GM19099 (cell line): ENCODE data around the gene ITGA6.

Experiments
- POLR2A ChIP-seq: IDR thresholded peaks from 3 replicates; pipeline ENCODE4 v1.6.1; 2011; ENCODE audit warnings: low read depth; ENCODE audit not compliant: insufficient read length; ENCODE audit errors: extremely low read depth

Gene ITGA6

DNA sequence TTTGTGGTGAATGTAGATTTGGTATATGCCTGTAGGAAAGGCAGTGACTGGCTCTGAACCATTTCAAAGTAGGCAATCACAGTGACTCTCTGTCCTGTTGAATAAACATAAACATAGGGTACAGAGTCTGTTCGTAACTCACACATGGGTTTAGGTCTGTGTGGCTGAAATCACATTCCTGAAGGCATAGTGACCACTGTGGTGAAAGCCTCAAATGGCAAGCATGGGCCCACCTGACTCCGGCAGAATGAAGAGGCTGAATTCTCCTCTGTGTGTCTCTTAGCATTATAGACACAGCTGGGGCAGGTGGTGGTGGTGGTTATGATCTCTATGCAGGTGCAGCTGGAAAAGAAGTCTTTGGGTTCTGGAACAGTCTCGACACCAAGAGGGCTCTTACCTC, 61.2 kb downstream of the ITGA6 start:
- no peak for TF ChIP-seq POLR2A

DNA sequence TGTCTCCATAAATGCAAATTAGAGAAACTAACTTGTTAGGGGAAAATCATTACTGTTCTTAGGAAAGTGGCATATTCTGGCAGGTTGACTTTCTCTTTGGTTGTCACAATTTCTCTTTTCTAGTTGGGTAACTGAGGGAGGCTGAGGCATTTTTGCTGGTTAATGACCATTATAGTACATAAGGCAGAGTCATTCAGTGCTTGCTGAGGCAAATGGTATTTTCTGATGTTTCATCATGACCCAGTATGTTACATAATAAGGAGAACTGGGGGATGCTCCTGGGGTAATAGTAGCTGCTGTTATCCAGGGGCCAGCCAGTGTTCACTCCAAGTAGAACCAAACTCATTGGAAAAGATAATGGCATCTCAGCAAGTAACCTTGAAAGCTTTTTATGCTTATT, 62.3 kb downstream of the ITGA6 start:
- TF ChIP-seq POLR2A: no peak

DNA sequence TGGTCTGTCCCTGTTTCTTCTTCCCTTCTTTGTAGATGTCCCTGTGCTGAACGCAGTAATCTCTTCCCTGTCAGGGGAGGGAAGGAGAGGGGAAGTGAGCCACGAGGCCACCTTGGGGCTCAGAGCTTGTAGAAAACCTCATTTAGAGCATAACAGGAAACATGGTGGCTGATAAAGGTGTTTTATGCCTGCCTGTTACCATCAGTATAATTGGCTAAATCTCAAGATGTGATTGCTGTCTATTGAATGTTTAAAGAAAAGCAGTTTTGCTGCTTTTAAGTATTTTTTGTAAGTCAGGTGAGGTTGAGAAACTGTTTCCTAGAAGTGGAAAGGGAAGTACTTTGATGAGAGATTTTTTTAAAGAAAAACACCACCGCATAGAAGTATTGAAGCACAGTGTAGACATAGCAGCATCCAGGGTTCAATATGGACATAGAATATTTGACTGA, 68.8 kb downstream of the ITGA6 start:
- TF ChIP-seq POLR2A: no peak

DNA sequence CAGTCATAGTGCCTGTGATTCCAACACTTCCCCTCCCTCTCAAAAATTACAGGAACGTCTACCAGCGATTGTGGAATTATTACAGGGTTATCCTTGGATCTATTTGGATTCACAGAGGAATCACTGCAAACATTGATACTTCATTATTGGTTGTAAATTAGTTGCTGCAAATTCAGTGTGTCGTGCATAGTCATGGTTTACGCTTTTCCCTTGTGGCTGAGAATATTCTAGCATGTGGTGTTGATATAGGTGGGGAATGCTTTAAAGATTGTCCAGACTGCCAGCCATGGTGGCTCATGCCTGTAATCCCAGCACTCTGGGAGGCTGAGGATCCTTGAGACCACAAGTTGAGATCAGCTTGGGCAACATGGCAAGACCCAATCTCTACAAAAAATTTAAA, 79.8 kb downstream of the ITGA6 start:
- TF ChIP-seq POLR2A: no peak

DNA sequence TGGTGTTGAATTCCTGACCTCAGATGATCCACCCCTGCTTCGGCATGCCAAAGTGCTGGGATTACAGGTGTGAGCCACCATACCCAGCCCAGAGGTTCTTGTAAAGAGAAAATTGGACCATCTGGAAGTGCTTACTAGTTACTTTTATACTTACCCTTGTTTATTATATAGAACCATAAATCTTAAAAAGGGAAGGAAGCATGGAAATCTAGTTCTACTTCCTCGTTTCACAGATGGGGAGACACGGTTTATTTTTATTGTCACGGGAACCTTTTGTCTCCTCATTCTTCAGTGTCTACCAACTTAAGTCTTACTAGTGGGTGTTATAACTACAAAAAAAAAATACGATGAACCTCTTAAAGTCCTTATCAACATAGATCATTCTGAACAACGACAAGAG, 82.7 kb downstream of the ITGA6 start:
- no peak for TF ChIP-seq POLR2A

DNA sequence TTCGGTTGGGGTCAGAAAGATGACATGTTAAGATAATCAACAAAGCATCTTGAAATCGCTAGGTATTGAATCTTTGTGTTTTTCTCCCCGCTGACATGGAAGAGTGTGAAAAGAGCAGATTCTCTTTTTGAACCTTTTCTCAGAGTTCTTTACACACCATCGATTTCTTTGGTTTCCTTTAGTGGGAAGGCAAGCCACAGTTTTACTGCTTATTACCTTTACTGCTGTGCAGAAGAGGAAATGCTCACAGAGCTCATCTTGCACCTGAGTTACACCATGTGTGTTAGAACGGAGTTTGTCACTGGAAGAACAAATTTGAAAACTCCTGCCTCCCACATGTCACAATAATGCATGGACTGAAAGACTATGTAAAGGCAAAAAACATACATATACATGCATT, 83.2 kb downstream of the ITGA6 start:
- no peak for TF ChIP-seq POLR2A

DNA sequence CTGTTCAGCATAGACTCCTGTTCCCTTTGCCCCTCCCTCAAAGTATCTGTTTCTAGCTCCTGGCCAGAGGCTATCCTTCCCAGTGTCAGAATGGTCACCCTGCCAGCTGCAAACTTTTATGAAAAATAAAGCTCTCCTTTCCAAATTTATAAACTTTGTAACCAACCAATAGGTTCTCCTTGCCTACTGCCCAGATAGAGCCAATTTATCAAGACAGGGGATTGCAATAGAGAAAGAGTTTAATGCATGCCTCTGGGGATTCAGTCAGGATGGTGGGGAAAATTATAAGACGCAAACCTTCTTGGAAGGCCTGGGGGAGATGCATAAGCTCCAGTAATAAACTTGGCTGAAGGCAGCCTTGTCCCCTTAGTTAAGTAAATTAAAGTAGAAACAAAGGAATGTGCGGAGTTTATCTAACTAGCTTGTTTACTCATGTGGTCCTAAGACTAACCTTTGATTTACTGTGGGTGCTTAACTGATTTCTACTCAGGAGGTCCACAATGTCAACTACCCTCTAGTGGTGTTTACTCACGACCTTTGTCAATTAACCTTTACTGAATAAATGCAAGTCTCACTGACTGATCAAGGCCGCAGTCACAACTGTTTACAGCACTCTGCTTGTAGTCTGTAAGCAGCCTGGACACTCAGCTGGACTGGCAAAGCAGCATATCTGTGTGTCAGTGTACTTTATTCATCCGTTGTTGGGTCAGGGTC, 85.6 kb downstream of the ITGA6 start:
- no peak for TF ChIP-seq POLR2A

DNA sequence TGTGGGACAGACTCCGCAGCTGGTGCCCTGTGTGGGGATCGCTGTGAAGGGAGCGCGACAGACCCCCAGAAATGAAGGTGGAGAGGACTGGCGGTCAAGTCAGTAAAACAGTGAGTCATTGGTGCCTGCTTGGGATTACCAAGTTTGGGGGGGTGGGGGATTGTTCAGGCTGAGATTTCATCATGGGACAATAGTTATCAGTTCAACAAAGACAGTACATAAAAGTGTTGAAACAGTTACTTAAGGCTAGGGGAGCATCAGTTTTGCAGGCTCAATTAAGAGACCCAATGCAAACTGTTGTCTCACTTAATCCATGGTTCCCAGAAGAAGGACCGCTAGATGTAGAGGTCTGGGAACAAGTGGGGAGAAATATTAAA, 86.1 kb downstream of the ITGA6 start:
- TF ChIP-seq POLR2A: no peak

DNA sequence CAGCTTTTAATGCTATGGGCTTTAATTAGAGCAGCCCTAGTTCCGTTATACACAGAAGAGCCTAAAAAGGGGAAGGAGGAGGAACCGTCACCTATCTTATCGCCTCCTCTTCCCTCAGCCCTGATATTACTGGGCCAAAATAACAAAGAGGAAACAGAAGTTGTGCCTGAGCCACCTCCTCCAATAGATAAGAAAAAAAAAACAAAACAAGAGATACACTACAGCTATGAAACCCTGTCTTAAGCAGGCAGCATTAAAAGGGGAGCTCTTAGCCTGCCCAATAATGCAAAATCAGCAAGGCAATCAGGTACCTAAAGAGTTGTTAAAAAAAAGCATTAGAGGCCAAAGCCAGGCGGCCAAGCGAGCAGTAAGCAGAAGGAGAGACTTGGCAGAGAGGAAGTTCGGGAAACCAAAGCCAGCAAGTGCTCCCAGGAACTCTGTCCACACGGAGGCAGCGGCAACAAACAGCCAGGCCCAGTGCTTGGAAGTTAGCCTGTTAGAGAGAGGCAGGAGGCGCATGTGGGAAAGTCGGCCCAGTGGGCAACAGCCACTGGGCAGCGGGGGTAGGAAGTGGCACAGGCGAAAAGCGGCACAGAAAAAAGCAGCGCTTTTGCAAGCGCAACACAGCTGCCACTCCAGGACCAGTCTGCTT, 86.7 kb downstream of the ITGA6 start:
- TF ChIP-seq POLR2A: no peak

DNA sequence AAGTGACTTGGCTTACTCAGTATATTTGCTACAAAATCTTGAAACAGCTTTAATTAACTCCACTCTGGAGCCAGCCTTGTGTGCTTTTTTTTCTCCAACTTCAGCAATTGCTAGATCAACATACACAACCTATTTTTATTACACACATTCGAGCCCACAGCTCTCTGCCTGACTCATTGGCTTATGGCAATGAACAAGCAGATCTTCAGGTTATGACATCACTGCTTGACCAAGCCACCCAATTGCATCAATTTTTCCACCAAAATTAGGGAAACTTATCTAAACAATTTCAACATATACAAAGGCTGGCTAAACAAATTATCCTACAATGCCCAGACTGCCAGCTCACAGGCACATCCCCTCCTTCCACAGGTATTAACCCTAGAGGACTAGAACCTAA, 88.9 kb downstream of the ITGA6 start:
- TF ChIP-seq POLR2A: no peak

DNA sequence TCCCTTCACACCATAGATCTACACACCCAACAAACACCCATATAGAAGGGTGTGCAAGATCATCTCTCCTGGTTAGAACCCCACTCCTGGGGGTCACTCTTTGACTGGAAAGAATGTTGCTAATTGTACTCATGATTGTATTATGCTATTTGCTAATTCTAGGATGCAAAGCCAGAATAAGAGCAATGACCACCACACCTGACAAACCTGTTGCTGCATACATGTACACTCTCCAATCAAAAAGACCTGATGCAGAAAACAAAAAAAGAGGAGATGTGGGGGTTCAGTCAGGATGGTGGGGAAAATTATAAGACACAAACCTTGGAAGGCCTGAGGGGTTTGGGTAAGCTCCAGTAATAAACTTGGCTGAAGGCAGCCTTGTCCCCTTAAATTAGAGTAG, 91.6 kb downstream of the ITGA6 start:
- TF ChIP-seq POLR2A: no peak

DNA sequence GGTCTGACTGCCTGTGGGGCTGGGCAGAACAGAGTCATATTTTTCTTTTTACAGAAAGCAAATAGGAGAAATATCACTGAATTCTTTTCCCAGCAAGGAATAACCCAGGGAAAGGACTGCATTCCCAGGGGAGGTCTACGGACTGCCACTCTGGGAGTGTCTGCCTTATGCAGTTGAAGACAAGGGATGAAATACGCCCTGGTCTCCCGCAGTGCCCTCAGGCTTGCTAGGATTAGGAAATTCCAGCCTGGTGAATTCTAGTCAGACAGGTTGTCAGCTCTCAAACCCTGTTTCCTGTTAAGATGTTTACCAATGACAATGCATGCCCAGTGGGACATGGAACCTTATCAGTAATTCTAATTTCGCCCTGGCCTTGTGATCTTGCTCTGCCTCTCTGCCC, 98.2 kb downstream of the ITGA6 start:
- TF ChIP-seq POLR2A: no peak

DNA sequence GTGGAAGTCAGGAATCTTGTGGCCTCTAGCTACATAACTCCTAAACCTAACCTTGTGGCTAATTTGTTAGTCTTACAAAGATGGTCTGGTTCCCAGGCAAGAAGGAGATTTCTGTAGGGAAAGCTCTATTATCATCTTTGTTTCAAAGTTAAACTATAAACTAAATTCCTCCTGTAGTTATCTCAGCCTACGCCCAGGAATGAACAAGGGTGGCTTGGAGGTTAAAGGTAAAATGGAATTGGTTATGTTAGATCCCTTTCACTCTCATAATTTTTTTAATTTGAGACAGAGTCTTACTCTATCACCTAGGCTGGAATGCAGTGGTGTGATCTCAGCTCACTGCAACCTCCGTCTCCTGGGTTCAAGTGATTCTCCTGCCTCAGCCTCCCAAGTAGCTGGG, 103.9 kb downstream of the ITGA6 start:
- TF ChIP-seq POLR2A: no peak

DNA sequence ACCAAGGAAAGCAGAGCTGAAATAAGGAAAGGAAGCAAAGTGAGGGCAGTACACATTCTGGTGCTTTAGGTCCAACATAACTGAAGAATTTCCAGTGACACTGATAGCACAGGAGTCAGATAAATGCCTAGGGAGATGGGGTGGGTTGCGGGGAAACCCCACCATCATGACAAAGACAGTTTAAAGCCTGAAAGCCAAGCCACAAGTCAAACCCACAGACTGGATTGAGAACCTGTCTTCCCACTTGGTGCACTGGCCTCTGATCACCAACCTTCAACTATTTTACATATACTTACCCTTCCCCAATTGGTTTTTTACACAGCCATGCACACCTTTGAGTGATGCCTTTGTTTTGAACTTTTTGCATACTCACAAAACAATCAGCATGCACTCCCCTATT, 106.3 kb downstream of the ITGA6 start:
- no peak for TF ChIP-seq POLR2A

DNA sequence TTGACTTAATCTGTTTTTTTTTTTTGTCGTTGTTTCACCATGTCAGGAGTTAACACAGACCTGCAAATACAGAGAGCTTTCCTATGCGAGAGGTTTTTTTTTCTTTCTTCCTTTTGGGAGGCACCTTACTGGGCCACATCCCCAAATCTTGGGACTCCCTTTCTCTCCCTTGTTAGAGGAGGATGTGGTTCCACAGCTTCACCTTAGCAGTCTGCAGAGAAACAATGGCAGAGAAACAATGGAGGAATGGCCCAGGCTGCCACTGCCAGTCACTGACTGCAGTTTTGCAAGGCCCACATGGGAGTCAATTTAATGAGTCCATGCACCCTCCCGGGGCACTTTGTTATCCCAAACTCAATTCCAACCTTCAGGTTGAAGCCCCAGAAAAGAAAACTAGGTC, 107.7 kb downstream of the ITGA6 start:
- no peak for TF ChIP-seq POLR2A

DNA sequence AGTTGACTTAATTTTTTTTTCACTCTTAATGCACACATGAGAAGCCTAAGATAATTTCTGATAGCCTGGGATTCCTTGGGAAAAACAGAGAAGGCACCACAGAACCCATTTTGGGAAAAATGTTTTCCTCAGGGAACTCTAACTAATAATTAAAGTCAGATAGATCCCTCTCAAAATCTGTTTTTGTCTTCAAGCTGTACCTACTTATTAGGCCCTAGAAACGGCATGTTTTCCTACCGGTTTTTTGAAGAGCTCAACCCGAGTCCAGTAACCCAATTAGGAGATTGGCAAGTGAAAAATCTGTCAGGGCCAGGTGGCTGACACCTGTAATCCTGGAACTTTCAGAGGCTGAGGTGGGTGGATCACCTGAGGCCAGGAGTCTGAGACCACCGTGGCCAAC, 112.4 kb downstream of the ITGA6 start:
- no peak for TF ChIP-seq POLR2A

DNA sequence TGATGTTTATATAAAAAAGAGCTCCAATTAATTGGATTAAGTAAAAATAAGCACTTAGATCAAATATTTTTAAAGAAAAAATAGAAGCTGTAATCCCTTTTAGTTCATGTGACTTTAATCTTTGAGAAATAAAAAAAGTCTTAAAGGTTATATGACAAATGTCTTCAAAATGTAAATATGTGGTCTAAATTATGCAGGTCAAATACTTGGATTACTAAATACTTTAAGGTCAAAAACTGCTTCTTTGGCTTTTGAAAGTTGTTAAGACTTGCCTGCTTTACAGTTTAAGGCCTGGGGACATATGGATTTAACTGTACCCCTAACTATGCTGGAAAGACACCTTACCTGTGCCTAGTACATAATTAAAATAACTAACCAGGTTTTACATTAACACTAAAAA, 113.0 kb downstream of the ITGA6 start:
- TF ChIP-seq POLR2A: no peak
